ENCODE data around the gene S100PBP.

- TF ChIP-seq CTCF (IDR thresholded peaks at IDR 0.05) (no peak), EP300 (IDR thresholded peaks at IDR 0.05) (no peak)
Observed at GRCh38 chr1:32884032-32884372, 66.5 kb downstream of the S100PBP start.
